H54 (cell line): ENCODE measurements around the gene GSE1.

Experiments
- DNase-seq: peaks from one replicate; pipeline ENCODE4 v3.0.0; 2011; ENCODE audit warnings: low spot score, mixed read lengths; ENCODE audit not compliant: insufficient read length
- FAIRE-seq: peaks from 3 replicates; lab custom pipeline; 2011; peaks lifted over from hg19 to GRCh38; lab: Jason Lieb, UNC
- POLR2A ChIP-seq: IDR thresholded peaks from 2 replicates; pipeline ENCODE4 v1.6.1; 2011; ENCODE audit warnings: low read depth, mild to moderate bottlenecking, low read length

The GSE1 gene

DNA sequence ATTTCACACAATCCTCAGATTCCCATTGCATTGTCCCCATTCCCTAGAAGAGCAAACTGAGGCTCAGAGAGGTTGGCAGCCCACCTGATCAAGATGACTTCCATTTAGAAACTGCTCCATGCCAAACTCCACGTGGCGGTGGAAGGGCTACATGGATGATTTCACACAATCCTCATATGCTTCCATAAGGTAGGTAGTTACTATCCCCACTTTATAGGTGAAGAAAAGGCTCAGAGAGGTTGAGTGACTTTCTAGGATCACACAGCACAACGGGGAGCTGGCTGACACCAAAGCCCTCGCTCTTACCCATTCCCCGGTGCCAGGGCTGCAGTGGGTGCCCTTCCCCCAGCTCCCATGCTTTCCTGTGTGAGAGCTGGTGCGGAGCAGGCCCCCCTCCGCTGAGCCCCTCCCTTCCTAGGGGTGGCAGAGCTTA lies 85.4 kb downstream of the GSE1 start:
- TF ChIP-seq POLR2A, result no peak
- DNase-seq (no peak), FAIRE-seq (no peak)

DNA sequence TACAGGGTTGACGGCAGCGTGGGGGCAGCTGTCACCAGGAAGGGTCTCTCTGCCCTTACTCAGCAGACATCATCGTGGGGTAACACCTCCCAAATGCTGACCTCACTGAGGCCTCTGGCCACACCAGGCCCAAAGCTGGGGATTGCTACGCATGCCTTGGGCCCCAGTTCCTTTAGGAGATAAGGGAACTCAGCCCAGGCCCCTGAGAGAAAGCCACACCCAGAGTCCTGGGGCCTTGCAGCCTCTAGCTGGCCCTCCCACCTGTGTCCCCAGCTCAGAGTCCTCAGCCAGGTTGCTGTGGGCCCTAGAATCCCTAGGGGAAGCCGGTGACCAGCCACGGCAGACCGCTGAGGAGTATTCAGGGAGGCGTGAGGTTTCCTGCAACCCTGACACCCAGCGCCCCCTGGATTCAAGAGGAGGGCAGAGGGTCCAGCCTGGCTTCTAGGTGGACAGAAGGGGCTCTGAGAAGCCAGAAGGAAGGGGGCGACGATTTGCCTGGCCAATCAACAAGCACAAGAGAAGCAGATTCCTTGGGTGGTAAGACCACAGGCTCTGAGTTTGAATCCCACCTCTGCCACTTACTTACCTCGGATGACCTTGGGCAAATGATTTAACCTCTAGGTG lies 85.9 kb downstream of the GSE1 start:
- DNase-seq (no peak), FAIRE-seq (no peak)
- no peak for TF ChIP-seq POLR2A

DNA sequence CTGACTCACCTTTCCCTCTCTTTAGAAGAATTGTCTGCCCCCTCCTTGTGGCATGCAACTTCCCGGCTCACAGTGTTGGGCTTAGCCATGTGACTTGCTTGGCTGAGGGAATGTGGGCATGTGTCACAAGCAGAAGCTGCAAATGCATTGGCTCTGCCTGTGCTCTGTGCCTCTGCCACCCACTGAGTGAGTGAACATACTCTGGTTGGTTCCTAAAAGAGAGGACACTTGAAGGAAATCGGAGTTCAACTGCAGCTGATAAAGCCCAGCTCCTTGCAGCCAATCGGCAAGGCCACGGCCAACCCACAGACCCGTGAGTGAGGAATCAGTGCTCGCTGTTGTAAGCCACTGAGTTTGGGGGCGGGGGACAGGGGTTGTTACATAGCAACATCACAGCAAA lies 86.5 kb downstream of the GSE1 start:
- FAIRE-seq (peak; percentile 80), DNase-seq (peak; percentile 91)
- no peak for TF ChIP-seq POLR2A

DNA sequence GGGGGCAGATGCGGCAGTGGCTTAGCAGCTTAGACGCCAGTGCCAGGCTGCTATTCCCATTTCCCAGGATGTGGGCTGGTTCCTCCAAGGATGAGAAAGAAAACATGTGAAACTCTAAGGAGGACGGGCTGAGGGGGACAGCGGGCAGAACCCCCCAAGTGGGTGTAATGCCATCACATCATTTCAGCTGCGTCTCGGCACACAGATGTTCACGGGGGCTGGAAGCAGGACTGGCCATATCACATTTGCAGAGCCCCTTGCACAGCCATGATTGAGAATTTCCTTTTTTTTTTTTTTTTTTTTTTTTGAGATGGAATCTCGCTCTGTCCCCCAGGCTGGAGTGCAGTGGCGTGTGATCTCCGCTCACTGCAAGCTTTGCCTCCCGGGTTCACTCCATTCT lies 90.9 kb downstream of the GSE1 start:
- DNase-seq (no peak), FAIRE-seq (no peak)
- no peak for TF ChIP-seq POLR2A

DNA sequence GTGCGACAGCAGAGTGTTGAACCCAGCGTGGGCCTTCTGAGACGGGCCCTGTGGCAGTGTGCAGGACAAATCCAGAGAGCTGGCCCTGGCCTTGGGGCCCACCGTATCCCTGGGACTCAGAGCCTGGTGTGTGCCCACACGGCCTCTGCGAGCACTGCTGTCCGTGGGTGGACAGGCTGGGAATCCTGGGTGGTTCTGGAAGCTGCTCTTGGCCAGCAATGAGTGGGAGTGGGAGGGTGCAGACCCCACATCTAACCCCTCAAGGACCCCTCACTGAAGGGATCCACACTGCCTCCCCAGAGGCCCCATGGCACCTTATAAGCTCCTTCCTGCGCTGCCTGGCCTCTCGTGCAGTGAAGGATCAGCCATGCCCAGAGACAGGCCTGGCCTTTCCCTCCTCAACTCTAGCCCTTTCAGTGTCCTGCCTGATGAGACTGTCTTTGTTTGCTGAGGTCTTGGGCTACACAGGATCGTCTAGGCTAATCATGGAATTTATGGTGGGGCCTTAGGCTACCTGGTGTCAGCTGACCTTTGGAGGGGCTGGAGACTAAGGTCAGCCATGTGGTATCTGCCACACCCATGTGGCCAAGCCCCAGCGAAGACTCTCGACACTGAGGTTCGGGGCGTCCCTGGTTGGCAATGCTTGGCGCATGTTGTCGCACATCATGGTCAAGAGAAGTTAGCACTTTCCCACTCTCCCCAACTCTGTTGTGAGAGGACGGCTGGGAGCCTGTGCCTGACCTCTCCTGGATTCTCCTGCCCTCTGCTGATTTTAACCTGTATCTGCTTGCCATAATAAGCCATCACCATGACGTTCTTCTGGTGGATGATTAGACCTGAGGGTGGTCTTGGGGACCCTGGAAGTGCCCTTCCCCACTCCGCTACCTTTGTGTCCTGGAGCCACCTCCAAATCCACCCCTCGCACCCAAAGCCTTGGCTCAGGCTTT lies 92.1 kb downstream of the GSE1 start:
- no peak for FAIRE-seq
- DNase-seq, result no peak
- TF ChIP-seq POLR2A, result no peak

DNA sequence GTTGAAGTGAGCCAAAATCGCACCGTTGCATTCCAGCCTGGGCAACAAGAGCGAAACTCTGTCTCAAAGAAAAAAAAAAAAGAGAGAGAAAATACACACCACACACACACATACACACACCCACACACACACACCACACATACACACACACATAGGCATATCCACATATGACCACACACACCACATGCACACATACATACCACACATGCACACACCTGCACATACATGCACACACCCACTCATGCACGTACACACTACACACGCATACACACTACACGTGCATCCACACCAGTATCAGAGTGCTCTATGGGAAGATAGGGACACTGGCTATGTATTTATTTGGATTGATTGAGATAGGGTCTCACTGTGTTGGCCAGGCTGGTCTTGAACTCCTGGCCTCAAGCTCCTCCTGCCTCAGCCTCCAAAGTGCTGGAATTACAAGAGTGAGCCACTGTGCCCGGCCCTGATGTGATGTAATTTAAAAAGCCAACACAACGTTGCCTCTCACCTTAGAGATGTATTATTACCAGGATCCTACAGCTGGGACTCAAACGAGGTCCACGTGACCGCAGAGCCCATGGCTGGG lies 93.4 kb downstream of the GSE1 start:
- FAIRE-seq (no peak), DNase-seq (no peak)
- TF ChIP-seq POLR2A, result no peak

DNA sequence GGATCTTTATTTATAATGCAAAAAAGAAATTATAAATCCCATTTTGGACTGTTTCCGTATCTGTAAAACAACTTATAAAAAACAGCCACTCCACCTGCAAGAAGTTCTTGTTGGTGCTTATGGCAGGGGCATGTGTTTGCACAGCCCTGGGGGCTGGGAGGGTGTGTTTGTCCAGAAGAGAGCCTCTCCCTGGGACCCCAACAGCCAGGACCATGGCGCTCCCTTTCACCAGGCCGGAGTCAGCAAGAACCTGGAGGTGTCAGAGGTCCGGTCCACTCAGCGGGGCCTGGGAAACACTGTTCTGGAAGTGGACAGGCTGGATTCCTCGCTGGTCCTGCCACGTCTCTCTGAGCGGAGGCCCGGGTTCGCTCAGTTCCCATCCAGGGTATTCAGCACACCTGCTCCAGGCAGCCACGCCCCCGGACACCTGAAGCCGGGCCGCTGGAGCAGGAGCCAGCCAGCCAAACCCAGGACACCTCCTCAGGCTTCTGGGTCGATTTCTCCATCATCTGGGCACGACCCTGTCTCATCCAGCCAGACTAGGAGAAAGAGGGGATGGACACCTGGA lies 94.5 kb downstream of the GSE1 start:
- no peak for DNase-seq

DNA sequence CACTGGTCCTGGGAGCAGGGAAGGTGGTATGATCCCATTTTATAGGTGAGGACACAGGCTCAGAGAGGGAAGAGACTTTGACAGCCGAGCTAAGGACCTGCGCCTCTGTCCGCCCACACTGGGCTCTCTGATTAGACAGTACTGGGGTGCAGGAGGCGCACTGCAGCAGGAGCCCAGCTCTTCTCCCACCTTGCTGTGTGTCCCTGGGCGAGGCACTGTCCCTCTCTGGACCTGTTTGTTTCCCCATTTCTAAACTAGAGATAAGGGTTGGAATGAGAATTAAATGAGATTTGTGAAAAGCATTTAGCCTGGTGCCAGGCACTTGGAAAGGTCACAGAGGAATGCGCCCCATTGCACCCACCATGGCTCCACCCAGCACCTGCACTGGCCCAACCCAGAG lies 95.2 kb downstream of the GSE1 start:
- no peak for TF ChIP-seq POLR2A
- no peak for FAIRE-seq
- no peak for DNase-seq

More for the DNA sequence above, 94.5 kb downstream of the GSE1 start:
- TF ChIP-seq POLR2A, result no peak
- FAIRE-seq, result no peak

DNA sequence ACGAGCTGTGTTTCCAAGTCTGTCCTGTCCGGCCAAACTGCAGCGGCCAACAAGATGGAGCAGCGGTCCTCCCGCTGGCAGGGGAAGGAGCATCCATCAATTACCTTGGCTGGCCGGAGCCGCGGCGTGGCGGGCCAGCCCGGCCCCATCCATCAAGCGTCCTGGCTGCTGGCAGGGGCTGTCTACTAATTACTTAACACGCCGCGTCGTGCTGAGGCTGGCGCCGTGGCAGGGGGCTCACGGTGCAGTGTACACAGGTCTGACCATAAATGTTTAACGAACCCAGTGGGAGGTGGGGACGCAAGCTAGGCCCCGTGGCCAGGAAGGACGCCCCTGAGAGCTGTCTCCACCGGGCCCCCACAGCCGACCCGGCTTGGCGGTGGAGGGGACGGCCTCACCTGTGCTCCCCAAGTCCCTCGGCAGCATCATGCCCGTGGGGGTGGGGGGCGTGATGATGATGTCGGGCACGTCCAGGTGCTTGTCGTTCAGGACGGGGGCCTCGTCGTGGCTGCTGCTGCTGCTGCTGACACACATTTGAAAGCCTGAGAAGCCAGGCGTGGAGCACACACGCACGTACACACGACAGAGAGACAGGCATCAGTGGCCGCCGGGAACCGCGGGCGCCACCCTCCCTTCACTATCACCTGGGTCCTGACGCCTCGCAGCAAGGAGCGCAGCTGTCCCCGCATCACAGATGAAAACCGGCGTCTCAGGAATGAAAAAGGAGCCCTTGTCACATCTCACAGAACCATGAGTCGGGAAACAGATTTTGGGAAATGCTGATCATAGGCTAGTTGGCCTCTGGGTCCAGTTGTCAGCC lies 96.9 kb downstream of the GSE1 start:
- no peak for TF ChIP-seq POLR2A
- FAIRE-seq, result no peak
- DNase-seq, result no peak

DNA sequence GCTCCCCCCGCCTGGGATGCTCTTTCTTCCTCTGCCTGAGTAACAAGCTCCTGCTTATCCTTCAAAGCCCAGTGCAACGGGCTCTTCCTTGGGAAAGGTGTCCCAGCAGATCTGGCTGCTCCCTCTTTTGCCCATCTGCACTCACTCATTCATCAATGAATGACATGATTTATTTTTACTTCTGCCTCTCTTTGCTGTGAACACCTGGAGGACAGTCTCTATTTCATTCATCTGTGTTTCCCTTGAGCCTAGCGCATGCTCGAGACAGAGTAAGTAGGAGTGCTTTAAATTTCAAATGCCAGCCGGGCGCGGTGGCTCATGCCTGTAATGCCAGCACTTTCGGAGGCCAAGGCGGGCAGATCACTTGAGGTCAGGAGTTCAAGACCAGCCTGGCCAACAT lies 97.6 kb downstream of the GSE1 start:
- no peak for TF ChIP-seq POLR2A
- FAIRE-seq, result no peak
- DNase-seq, result no peak

DNA sequence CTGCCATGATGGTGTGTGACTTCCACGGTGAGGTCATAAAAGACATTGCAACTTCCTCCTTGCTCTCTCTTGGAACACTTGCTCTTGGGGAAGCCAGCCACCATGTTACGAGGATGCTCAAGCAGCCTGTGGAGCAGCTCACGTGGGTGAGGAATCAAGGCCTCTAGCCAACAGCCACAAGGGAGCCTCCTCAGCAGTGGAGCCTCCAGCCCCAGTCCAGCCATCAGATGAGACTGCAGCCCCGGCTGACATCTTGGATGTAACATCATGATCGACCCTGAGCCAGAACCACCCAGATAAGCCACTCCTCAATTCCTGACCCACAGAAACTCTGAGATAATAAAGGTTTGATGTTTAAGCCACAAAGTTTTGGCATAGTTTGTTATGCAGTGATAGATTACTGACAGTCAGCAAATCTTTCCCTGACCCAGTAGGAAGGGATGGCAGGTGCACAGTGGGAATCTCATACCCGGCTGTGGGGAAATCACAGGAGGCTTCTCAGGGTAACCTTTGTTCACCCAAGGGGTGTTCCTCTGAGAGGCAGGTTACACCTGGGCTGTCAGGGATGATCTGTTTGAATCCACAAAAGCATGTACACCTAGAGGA lies 99.0 kb downstream of the GSE1 start:
- DNase-seq, result no peak
- TF ChIP-seq POLR2A, result no peak
- FAIRE-seq, result no peak

DNA sequence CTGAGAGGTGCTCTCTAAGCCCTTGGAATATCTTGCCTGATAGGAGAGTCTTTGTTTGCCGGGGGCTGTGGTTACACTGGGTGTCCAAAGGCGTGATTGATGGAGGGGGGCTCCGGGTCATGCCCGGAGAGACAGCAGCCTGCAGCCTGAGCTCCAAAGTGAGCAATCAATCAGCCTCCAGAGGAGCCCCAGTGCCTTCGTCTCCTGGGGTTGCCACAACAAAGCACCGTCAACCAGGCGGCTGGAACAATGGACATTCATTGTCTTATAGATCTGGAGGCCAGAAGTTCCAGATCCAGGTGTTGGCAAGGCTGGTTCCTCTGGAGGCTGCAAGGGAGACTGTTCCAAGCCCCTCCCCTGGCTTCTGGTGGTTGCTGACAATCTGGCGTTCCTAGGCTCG lies 99.7 kb downstream of the GSE1 start:
- FAIRE-seq (no peak), DNase-seq (no peak)
- TF ChIP-seq POLR2A, result no peak
